Measurements from ENCODE around the gene HSPA9. TPM values are rescaled to one million over a fixed set of nuclear protein-coding genes. Genes with fewer than 3 reads are reported as not detected.
A peak's percentile ranks its signal among the peaks of the same experiment; 100 is the strongest.

The HSPA9 gene
- total and polyA plus RNA-seq, 4 donors, result 77.8 to 194 (median 147) TPM

- Histone ChIP-seq H3K36me3 (ENCODE audit: control insufficient read depth in 4 of 4, insufficient read depth in 4 of 4, low read length in 4 of 4) (peaks cover 0 to 7% (median 3%) of the 10 kb centered on the region in 4 donors), H3K27me3 (ENCODE audit: control insufficient read depth in 3 of 3, insufficient read depth in 3 of 3, low read length in 2 of 3) (no peaks in the 10 kb centered on the region), H3K9ac (ENCODE audit: insufficient read depth in 1 of 2, low read length in 2 of 2) (peak overlapping the region in 1 of 2 donors; percentile 34), H3K4me3 (no peak overlapping the region), H3K4me1 (ENCODE audit: control insufficient read depth in 5 of 5, insufficient read depth in 5 of 5, low read length in 5 of 5) (peaks cover 0 to 8% (median 0%) of the 10 kb centered on the region in 5 donors), H3K27ac (ENCODE audit: low read depth in 1 of 2, low read length in 1 of 2) (no peak overlapping the region), H3K9me3 (ENCODE audit: control insufficient read depth in 4 of 4, insufficient read depth in 3 of 4, low read length in 3 of 4) (no peaks in the 10 kb centered on the region)
- WGBS, 2 donors, result 67 to 79% methylated on average over 7 of the region's 7 CpGs
- DNase-seq, result no peak
- no peak for ATAC-seq (ENCODE audit: insufficient read depth, low FRiP score)
- TF ChIP-seq, protein P1, sequence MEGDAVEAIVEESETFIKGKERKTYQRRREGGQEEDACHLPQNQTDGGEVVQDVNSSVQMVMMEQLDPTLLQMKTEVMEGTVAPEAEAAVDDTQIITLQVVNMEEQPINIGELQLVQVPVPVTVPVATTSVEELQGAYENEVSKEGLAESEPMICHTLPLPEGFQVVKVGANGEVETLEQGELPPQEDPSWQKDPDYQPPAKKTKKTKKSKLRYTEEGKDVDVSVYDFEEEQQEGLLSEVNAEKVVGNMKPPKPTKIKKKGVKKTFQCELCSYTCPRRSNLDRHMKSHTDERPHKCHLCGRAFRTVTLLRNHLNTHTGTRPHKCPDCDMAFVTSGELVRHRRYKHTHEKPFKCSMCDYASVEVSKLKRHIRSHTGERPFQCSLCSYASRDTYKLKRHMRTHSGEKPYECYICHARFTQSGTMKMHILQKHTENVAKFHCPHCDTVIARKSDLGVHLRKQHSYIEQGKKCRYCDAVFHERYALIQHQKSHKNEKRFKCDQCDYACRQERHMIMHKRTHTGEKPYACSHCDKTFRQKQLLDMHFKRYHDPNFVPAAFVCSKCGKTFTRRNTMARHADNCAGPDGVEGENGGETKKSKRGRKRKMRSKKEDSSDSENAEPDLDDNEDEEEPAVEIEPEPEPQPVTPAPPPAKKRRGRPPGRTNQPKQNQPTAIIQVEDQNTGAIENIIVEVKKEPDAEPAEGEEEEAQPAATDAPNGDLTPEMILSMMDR (IDR thresholded peaks at IDR 0.05; ENCODE audit: control extremely low read depth, extremely low read depth), result no peak
Measured at GRCh38 chr5:138528744-138529469, 46.3 kb downstream of the HSPA9 start.

DNA sequence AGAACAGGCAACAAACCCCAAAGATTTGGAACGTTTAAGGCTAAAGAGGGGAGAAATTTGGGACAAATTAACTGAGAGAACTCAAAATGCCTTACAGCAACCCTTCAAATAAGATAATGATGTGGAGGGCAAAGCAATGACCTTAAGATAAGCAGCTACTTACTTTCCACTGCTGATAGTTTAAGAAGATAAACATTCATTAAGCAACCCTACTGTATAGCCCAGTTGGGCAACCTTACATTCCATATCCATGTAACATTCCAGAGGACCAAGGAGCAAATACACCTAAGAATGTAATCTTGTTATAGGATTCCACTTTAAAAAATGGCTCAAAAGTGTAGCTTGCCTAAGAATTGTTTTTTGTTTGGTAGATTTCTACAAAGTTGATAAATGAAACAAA is 47.0 kb downstream of the HSPA9 start:
- Histone ChIP-seq H3K4me1 (ENCODE audit: control insufficient read depth in 5 of 5, insufficient read depth in 5 of 5, low read length in 5 of 5) (peaks cover 0 to 8% (median 0%) of the 10 kb centered on the region in 5 donors), H3K9me3 (ENCODE audit: control insufficient read depth in 4 of 4, insufficient read depth in 3 of 4, low read length in 3 of 4) (no peaks in the 10 kb centered on the region), H3K4me3 (no peak overlapping the region), H3K27ac (ENCODE audit: low read depth in 1 of 2, low read length in 1 of 2) (no peak overlapping the region), H3K36me3 (ENCODE audit: control insufficient read depth in 4 of 4, insufficient read depth in 4 of 4, low read length in 4 of 4) (peaks cover 0 to 6% (median 3%) of the 10 kb centered on the region in 4 donors), H3K27me3 (ENCODE audit: control insufficient read depth in 3 of 3, insufficient read depth in 3 of 3, low read length in 2 of 3) (no peaks in the 10 kb centered on the region), H3K9ac (ENCODE audit: insufficient read depth in 1 of 2, low read length in 2 of 2) (no peak overlapping the region)
- ATAC-seq (ENCODE audit: insufficient read depth, low FRiP score) (no peak), DNase-seq (peak in 1 of 3 donors; percentile 65)
- TF ChIP-seq, protein P1 (IDR thresholded peaks at IDR 0.05; ENCODE audit: control extremely low read depth, extremely low read depth), result no peak
- WGBS, 2 donors, result 57 to 91% methylated on average over 1 of the region's 1 CpG

DNA sequence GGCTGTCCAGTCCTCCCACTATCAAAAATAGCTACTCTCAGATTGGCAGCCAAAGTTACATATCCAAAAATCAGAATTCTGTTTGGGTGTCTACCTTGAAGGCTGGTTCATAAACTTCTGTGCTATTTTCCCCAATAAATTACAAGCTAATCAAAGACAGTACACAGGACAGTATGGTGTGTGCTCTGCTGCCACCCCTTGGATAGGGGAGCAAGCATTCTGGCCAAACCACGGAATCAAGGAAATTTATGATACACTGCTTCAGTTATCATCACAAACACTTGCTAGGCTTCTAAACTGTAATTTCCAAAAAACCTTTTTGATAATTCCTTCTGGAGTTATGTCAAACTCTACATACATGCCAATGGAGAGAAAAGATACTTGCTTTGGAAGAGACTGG is 48.0 kb downstream of the HSPA9 start:
- TF ChIP-seq, protein P1 (IDR thresholded peaks at IDR 0.05; ENCODE audit: control extremely low read depth, extremely low read depth), result no peak
- H3K9me3 ChIP-seq (ENCODE audit: control insufficient read depth in 4 of 4, insufficient read depth in 3 of 4, low read length in 3 of 4), result no peaks in the 10 kb centered on the region
- no peak overlapping the region for H3K4me3 ChIP-seq
- ATAC-seq (ENCODE audit: insufficient read depth, low FRiP score), result no peak
- H3K27ac ChIP-seq (ENCODE audit: low read depth in 1 of 2, low read length in 1 of 2), result no peak overlapping the region
- 56 to 68% methylated on average over 1 of the region's 1 CpG for WGBS, 2 donors
- peaks cover 0 to 6% (median 3%) of the 10 kb centered on the region in 4 donors for H3K36me3 ChIP-seq (ENCODE audit: control insufficient read depth in 4 of 4, insufficient read depth in 4 of 4, low read length in 4 of 4)
- DNase-seq, result no peak
- no peaks in the 10 kb centered on the region for H3K27me3 ChIP-seq (ENCODE audit: control insufficient read depth in 3 of 3, insufficient read depth in 3 of 3, low read length in 2 of 3)
- H3K4me1 ChIP-seq (ENCODE audit: control insufficient read depth in 5 of 5, insufficient read depth in 5 of 5, low read length in 5 of 5), result peaks cover 0 to 8% (median 0%) of the 10 kb centered on the region in 5 donors
- H3K9ac ChIP-seq (ENCODE audit: insufficient read depth in 1 of 2, low read length in 2 of 2), result no peak overlapping the region

Measured in lung (tissue), 12 donors.